PC-9 (cell line): ENCODE data around the gene TMEM205.

Experiments used
- CTCF ChIP-seq: fragments of 200-600 bp; sonication (generic); conservative IDR thresholded peaks from 2 replicates; pipeline ENCODE4 v1.6.1; 2017; ENCODE audit warnings: mixed run types, antibody characterized with exemption, mild to moderate bottlenecking, moderate library complexity
- EZH2 ChIP-seq: fragments of 200-600 bp; sonication (generic); IDR thresholded peaks from 2 replicates; pipeline ENCODE4 v1.8.0; 2017; ENCODE audit warnings: antibody characterized with exemption, low read depth

- no peak for TF ChIP-seq CTCF
- no peak for TF ChIP-seq EZH2
These were observed 44.3 kb upstream of the TMEM205 start for GRCh38 chr19:11390359-11390758.
